Measurements from ENCODE around the gene IQCK. TPM values are rescaled to one million over a fixed set of nuclear protein-coding genes. Genes with fewer than 3 reads are reported as not detected.

Gene IQCK
- polyA plus RNA-seq, 1 experiment = 4.5 TPM

DNA sequence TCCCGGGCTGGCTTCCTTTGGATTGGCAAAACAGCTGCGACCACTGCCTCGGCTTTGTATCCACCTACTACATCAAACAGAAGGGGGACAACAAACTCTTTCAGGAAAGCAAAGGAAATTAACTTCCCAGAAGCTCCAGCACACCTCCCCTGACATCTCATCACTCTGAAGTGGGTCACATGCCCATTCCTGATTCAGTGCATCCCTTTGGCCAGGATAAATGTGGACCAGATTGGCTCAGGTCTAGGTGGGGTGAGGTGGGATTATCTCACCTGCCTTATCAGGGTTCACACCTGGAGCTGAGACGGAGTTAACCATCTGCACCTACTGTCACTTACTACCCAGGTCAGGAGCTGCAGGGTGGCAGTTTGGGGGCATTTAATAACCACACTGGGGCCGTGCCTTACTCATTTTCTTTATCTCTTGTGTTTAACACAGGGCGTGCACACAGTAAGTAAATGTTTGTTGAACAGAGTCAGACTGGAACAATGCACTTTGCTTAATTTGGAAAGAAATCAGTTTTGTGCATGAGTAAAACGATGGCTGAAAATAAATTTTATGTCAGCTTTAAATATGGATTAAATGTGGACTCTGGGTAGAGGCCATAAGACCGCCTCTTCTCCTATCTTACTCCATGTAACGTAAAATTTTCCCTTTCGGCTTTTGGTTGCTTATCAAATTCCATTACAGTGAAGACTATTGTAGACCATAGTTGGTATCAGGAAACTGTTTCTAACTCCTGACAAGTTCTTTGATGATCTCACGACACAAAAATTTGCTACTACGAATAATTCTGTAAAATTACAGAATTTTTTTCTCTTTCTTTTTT is 36.0 kb downstream of the IQCK start:
- POLR2A ChIA-PET = no interaction called here
- Histone ChIP-seq H3K27me3 (ENCODE audit: control insufficient read depth, insufficient read depth, low read length) (no peaks in the 10 kb centered on the region), H3K36me3 (ENCODE audit: control insufficient read depth, insufficient read depth, low read length) (no peaks in the 10 kb centered on the region), H3K4me3 (ENCODE audit: low read depth, low read length) (no peak overlapping the region)
- DNase-seq (ENCODE audit: low read depth) = no peak
- TF ChIP-seq, protein P1, sequence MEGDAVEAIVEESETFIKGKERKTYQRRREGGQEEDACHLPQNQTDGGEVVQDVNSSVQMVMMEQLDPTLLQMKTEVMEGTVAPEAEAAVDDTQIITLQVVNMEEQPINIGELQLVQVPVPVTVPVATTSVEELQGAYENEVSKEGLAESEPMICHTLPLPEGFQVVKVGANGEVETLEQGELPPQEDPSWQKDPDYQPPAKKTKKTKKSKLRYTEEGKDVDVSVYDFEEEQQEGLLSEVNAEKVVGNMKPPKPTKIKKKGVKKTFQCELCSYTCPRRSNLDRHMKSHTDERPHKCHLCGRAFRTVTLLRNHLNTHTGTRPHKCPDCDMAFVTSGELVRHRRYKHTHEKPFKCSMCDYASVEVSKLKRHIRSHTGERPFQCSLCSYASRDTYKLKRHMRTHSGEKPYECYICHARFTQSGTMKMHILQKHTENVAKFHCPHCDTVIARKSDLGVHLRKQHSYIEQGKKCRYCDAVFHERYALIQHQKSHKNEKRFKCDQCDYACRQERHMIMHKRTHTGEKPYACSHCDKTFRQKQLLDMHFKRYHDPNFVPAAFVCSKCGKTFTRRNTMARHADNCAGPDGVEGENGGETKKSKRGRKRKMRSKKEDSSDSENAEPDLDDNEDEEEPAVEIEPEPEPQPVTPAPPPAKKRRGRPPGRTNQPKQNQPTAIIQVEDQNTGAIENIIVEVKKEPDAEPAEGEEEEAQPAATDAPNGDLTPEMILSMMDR (IDR thresholded peaks at IDR 0.05; ENCODE audit: insufficient read depth, low read depth, low read length) = no peak
- CTCF ChIA-PET = interaction anchor here (1.4 kb wide), 1 partner anchor 15 kb away, joined by 3 read pairs; no protein-coding TSS in a partner anchor

DNA sequence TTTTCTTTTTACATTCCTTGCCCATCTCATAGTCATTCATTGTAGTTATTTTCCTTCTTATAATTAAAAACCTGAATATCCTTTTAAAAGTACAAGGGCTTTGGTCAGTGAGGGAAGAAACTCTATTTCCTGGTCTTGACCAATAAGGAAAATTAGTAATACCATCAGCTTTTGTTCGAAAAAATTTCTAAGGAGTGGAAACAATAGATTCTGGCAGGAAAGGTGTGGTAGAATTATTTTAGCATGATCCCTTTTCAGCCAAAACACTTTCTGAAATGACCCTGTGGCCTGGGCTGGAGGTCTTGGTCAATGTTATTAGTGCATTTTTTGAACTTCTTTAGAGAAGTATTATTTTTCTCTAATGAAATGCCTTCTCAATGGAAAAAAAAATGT is 36.6 kb downstream of the IQCK start:
- POLR2A ChIA-PET = no interaction called here
- no peak for DNase-seq (ENCODE audit: low read depth)
- H3K27me3 ChIP-seq (ENCODE audit: control insufficient read depth, insufficient read depth, low read length) = no peaks in the 10 kb centered on the region
- TF ChIP-seq, protein P1 (IDR thresholded peaks at IDR 0.05; ENCODE audit: insufficient read depth, low read depth, low read length) = no peak
- H3K36me3 ChIP-seq (ENCODE audit: control insufficient read depth, insufficient read depth, low read length) = no peaks in the 10 kb centered on the region
- no peak overlapping the region for H3K4me3 ChIP-seq (ENCODE audit: low read depth, low read length)
- CTCF ChIA-PET = interaction anchor here (1.4 kb wide), 1 partner anchor 16 kb away, joined by 3 read pairs; no protein-coding TSS in a partner anchor

DNA sequence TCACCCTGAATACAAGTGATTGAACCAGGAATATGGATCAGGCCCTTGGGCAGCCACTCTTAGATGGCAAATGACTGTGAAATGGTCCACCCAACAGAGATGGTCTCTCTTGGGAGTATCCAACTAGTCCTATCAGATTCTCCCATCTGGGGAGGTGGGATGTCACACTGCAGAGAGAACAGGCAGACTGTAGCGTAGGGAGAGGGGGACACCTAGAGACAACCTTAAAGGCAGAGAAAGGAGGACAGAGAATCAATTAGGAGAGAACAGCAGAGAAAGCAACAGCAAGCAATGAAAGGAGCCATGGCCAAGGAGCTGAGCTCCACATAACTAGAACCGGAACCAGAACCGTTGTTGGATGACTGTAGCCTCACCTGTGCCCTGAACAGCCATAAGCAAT is 37.2 kb downstream of the IQCK start:
- Histone ChIP-seq H3K27me3 (ENCODE audit: control insufficient read depth, insufficient read depth, low read length) (no peaks in the 10 kb centered on the region), H3K4me3 (ENCODE audit: low read depth, low read length) (no peak overlapping the region), H3K36me3 (ENCODE audit: control insufficient read depth, insufficient read depth, low read length) (no peaks in the 10 kb centered on the region)
- DNase-seq (ENCODE audit: low read depth) = no peak
- CTCF ChIA-PET = interaction anchor here (0.6 kb wide), 1 partner anchor 9 kb away, joined by 3 read pairs; no protein-coding TSS in a partner anchor
- TF ChIP-seq, protein P1 (IDR thresholded peaks at IDR 0.05; ENCODE audit: insufficient read depth, low read depth, low read length) = no peak
- POLR2A ChIA-PET = no interaction called here

DNA sequence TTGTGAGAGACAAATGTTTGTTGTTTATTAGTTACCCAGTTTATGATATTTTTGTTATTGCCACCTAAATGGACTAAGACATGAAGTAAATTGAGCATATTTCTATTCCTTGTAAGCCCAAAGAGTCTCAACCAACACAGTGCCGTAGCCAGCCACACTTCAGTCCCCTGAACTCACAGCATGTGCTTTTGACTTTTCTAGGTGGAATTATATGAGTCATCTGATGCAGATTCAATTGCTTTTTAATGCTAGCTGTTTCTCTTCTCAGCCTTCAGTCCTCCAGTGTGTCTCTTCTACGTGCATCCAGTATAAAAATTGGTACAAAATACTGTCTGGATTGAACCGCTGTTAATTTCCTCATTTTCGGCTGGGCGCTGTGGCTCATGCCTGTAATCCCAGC is 39.0 kb downstream of the IQCK start:
- Histone ChIP-seq H3K4me3 (ENCODE audit: low read depth, low read length) (no peak overlapping the region), H3K36me3 (ENCODE audit: control insufficient read depth, insufficient read depth, low read length) (no peaks in the 10 kb centered on the region), H3K27me3 (ENCODE audit: control insufficient read depth, insufficient read depth, low read length) (no peaks in the 10 kb centered on the region)
- POLR2A ChIA-PET = no interaction called here
- DNase-seq (ENCODE audit: low read depth) = no peak
- CTCF ChIA-PET = no interaction called here
- TF ChIP-seq, protein P1 (IDR thresholded peaks at IDR 0.05; ENCODE audit: insufficient read depth, low read depth, low read length) = no peak

DNA sequence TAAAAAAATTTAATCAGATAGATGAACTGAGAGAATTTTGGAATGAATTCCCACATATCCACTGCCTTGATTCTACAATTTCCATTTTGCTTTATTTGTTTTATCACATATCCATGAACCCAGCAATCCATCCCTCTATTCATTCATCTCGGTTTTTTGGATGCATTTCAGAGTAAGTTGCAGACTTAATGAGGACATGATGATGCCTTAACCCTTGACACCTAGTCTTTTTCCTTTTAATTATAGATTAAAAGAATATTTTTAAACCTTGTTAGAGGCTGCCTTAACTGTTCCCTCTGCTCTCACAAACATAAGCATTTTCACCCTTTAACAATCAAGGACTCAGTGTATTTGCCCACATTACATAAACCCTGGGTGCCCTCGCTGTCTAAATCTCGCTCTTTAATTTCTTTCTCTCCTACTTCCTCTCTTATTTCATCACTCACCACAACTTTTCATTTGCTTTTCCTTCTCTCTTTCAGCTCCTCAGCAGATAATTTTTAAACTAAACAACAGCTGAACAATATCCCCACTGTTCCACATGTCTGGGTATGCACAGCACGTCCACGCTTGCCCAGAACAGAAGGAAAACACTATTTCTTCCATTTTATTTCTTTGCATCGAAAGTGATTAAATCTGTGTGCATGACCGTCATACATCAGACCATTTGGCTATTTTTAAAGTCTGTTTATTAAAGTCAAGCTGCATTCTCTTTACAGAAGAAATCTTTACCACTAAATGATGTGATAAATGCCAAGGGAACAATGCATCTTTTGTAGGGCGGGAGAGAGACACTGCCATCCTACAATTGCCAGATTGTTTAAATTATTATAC is 39.9 kb downstream of the IQCK start:
- Histone ChIP-seq H3K27me3 (ENCODE audit: control insufficient read depth, insufficient read depth, low read length) (no peaks in the 10 kb centered on the region), H3K4me3 (ENCODE audit: low read depth, low read length) (no peak overlapping the region), H3K36me3 (ENCODE audit: control insufficient read depth, insufficient read depth, low read length) (no peaks in the 10 kb centered on the region)
- no peak for DNase-seq (ENCODE audit: low read depth)
- POLR2A ChIA-PET = no interaction called here
- TF ChIP-seq, protein P1 (IDR thresholded peaks at IDR 0.05; ENCODE audit: insufficient read depth, low read depth, low read length) = no peak
- CTCF ChIA-PET = interaction anchor here (0.8 to 1.2 kb wide), 2 partner anchors 10 to 68 kb away, joined by 3 to 4 read pairs; no protein-coding TSS in a partner anchor

All from BJ (cell line).